Thymus (tissue), 11 donors: ENCODE measurements around the gene SPRR4. TPM values are rescaled to one million over a fixed set of nuclear protein-coding genes. Genes with fewer than 3 reads are reported as not detected.

ENCODE experiments used
- DNase-seq, 9 donors: peaks; one replicate each; pipeline ENCODE4 v3.0.0-alpha.2; 2013; ENCODE audit warnings: low spot score in 9 of 9, low read depth in 6 of 9, missing footprints in 1 of 9
- H3K27ac ChIP-seq, 2 donors: one replicate each; pipeline ENCODE4 v1.5.1; 2013; ENCODE audit warnings: control low read depth in 1 of 2, low read depth in 1 of 2, low read length in 1 of 2, mild to moderate bottlenecking in 1 of 2, moderate library complexity in 1 of 2
- H3K27me3 ChIP-seq, 2 donors: one replicate each; pipeline ENCODE4 v1.5.1; 2013; ENCODE audit warnings: low read length in 1 of 2; ENCODE audit not compliant: control insufficient read depth in 2 of 2, insufficient read depth in 1 of 2
- H3K36me3 ChIP-seq, 2 donors: one replicate each; pipeline ENCODE4 v1.5.1; 2013; ENCODE audit warnings: low read length in 1 of 2, mild to moderate bottlenecking in 1 of 2, moderate library complexity in 1 of 2; ENCODE audit not compliant: control insufficient read depth in 2 of 2, insufficient read depth in 2 of 2
- H3K4me1 ChIP-seq, 2 donors: one replicate each; pipeline ENCODE4 v1.5.1; 2013; ENCODE audit warnings: low read length in 2 of 2; ENCODE audit not compliant: control insufficient read depth in 2 of 2, insufficient read depth in 2 of 2
- H3K4me3 ChIP-seq, 2 donors: one replicate each; pipeline ENCODE4 v1.5.1; 2013; ENCODE audit warnings: low read length in 2 of 2, control low read depth in 1 of 2, mild to moderate bottlenecking in 1 of 2
- H3K9me3 ChIP-seq, 2 donors: one replicate each; pipeline ENCODE4 v1.5.1; 2013; ENCODE audit warnings: low read length in 1 of 2, mild to moderate bottlenecking in 1 of 2; ENCODE audit not compliant: control insufficient read depth in 2 of 2, insufficient read depth in 1 of 2
- WGBS: extraction: QIAGEN DNeasy Blood & Tissue Kit; methylation state at CpG from one replicate; pipeline ENCODE4 v1.1.7; 2013; 5-methylcytosine and 5-hydroxymethylcytosine counted together
- polyA plus RNA-seq: library from polyadenylated mRNA; stranded (reverse); fragments of 200-250 nt; gene quantifications from one replicate; pipeline ENCODE4 v1.2.3, GENCODE V29; 2013
- total RNA-seq: library from RNA; stranded (reverse); fragments of 120-200 nt; gene quantifications from one replicate; pipeline ENCODE4 v1.2.4, GENCODE V29; 2013
- donor health status: healthy.

Gene SPRR4
- total and polyA plus RNA-seq, 2 donors = 2.1 TPM; not detected in 1

GRCh38 chr1:152961226-152961891 is 9.1 kb upstream of the SPRR4 start:
- Histone ChIP-seq H3K4me1 (no peaks in the 10 kb centered on the region), H3K36me3 (no peaks in the 10 kb centered on the region), H3K27me3 (no peaks in the 10 kb centered on the region), H3K9me3 (no peaks in the 10 kb centered on the region), H3K4me3 (no peak overlapping the region), H3K27ac (no peak overlapping the region)
- 93% methylated on average over 7 of the region's 7 CpGs for WGBS
- no peak for DNase-seq

DNA sequence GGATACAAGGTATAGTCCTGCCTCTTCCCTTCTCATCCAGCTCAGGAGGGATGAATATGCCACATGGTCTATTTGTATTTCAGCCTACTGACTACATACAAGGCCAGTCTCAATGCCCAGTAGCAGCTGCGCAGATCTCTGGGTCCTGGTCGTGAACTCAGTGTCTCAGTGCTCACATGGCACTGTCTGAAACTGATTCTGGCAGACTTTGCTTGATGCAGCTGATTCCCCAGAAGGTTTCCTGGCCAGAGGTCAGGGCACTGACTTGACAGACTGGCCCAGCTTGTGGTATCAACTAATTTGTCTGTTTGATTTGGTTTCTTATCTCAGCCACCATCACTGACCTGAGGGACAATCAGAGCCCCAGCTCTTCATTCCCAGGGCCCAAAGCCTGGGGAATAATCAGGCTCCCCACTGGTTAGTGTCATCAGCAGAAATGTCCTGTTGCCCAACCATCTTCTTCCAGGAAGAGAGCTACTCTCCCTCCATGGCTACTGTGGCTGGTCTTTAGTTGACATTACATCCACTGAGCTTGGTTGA is 7.5 kb upstream of the SPRR4 start:
- H3K9me3 ChIP-seq = no peaks in the 10 kb centered on the region
- no peak overlapping the region for H3K27ac ChIP-seq
- WGBS = 93% methylated on average over 2 of the region's 2 CpGs
- DNase-seq = no peak
- H3K36me3 ChIP-seq = no peaks in the 10 kb centered on the region
- no peak overlapping the region for H3K4me3 ChIP-seq
- H3K27me3 ChIP-seq = no peaks in the 10 kb centered on the region
- no peaks in the 10 kb centered on the region for H3K4me1 ChIP-seq

DNA sequence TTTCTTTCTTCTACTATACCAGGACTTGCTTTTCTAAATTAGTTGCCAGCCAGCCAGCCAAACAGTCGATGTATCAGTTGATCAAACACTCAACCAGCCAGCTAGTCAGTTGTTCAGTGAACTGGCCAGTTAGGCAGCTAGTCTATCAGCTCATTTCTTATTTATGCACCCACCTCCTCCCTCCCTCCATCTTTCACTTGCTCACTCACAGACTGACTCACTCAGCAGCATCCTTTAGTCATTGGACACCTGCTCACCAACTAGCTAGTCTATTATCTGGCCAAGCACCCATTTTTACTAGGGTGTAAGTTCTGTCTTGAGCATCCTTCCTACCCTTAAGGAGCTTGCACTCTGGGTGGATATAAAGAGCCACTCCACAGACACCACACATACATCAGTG is 5.9 kb upstream of the SPRR4 start:
- Histone ChIP-seq H3K4me3 (no peak overlapping the region), H3K27ac (no peak overlapping the region), H3K9me3 (no peaks in the 10 kb centered on the region), H3K36me3 (no peaks in the 10 kb centered on the region), H3K27me3 (no peaks in the 10 kb centered on the region), H3K4me1 (no peaks in the 10 kb centered on the region)
- no peak for DNase-seq
- 90% methylated on average over 1 of the region's 1 CpG for whole genome bisulfite sequencing

GRCh38 chr1:152965853-152966252 is 4.6 kb upstream of the SPRR4 start:
- Histone ChIP-seq H3K9me3 (no peaks in the 10 kb centered on the region), H3K4me1 (no peaks in the 10 kb centered on the region), H3K27me3 (no peaks in the 10 kb centered on the region), H3K27ac (no peak overlapping the region), H3K36me3 (no peaks in the 10 kb centered on the region), H3K4me3 (no peak overlapping the region)
- WGBS = 88% methylated on average over 4 of the region's 4 CpGs
- DNase-seq = no peak

DNA sequence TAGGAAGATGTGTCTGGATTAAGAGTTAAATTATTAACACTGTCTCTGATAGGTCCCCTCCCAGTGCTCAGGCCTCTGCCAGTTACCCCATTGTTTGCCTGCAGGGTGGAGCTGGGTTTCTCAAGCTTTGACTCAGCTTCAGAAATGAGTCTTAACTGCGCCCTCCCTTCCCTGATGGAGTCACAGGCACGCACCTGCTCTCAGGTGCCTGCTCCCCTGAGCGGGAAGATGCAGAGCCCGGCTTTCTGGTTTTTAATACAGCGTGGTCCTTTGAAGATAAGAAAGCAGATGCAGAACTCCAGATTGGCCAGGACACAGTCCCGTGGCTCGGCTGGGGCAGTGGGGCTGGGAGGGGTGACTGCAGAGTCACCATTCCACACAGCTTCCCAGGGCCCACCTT is 3.2 kb upstream of the SPRR4 start:
- Histone ChIP-seq H3K27ac (no peak overlapping the region), H3K4me3 (no peak overlapping the region), H3K9me3 (peaks cover 0 to 1% of the 10 kb centered on the region in 2 donors), H3K4me1 (no peaks in the 10 kb centered on the region), H3K27me3 (no peaks in the 10 kb centered on the region), H3K36me3 (no peaks in the 10 kb centered on the region)
- no peak for DNase-seq
- 81% methylated on average over 7 of the region's 7 CpGs for WGBS

DNA sequence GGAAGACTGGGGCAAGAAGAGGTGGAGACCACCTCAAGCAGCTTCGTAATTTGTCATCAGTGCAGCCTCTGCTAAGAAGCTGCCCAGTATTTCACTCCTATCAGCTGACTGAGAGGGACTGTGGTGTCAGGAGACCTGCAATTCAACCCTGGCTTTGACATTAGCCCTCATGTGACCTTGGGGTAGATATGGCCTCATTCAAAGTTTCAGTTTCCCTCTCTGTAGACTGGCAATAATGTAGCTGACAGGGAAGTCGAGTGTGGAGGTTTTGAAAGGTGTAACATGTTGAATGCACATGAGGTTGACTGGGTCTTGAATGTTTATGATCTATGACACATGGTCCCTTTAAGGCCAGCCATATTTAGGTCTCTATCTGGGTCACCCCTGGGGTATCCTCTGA is 2.2 kb upstream of the SPRR4 start:
- Histone ChIP-seq H3K4me3 (no peak overlapping the region), H3K27ac (no peak overlapping the region), H3K9me3 (peaks cover 0 to 1% of the 10 kb centered on the region in 2 donors), H3K36me3 (no peaks in the 10 kb centered on the region), H3K4me1 (no peaks in the 10 kb centered on the region), H3K27me3 (no peaks in the 10 kb centered on the region)
- 85% methylated on average over 2 of the region's 2 CpGs for WGBS
- DNase-seq = no peak

GRCh38 chr1:152969036-152969435 is 1.4 kb upstream of the SPRR4 start:
- Histone ChIP-seq H3K27ac (no peak overlapping the region), H3K27me3 (no peaks in the 10 kb centered on the region)
- DNase-seq = no peak

DNA sequence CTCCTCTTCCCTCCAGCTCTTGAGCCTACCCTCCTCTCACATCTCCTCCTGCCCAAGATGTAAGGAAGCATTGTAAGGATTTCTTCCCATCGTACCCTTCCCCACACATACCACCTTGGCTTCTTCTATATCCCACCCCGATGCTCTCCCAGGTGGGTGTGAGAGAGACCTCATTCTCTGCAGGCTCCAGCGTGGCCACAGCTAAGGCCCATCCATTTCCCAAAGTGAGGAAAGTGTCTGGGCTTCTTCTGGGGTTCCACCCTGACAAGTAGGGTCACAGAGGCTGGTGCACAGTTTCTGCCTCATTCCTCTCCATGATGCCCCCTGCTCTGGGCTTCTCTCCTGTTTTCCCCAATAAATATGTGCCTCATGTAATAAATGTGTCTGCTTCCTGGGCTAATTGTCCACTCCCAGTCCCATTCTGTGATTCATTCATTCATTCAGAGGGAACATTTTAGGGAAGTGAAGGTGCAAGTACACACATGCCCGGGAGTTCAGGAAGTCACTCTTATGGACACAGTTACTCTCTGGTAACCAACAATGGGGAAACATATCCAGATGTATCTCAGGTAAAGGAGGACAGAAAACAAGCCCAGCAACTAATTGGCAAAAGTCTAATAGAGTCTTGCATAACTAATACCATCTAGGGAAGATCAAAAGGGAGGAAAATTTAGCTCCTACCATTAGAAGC is 1.9 kb downstream of the SPRR4 start:
- WGBS = 80% methylated on average over 4 of the region's 4 CpGs
- Histone ChIP-seq H3K4me3 (no peak overlapping the region), H3K27me3 (no peaks in the 10 kb centered on the region), H3K27ac (no peak overlapping the region), H3K4me1 (no peaks in the 10 kb centered on the region), H3K36me3 (no peaks in the 10 kb centered on the region), H3K9me3 (peaks cover 0 to 1% of the 10 kb centered on the region in 2 donors)
- no peak for DNase-seq

More at GRCh38 chr1:152969036-152969435, 1.4 kb upstream of the SPRR4 start:
- WGBS = 87% methylated on average over 2 of the region's 2 CpGs
- no peaks in the 10 kb centered on the region for H3K4me1 ChIP-seq
- peaks cover 0 to 1% of the 10 kb centered on the region in 2 donors for H3K9me3 ChIP-seq
- H3K4me3 ChIP-seq = no peak overlapping the region
- no peaks in the 10 kb centered on the region for H3K36me3 ChIP-seq

GRCh38 chr1:152976688-152977087 is 6.2 kb downstream of the SPRR4 start:
- no peaks in the 10 kb centered on the region for H3K4me1 ChIP-seq
- H3K36me3 ChIP-seq = no peaks in the 10 kb centered on the region
- H3K27me3 ChIP-seq = no peaks in the 10 kb centered on the region
- no peaks in the 10 kb centered on the region for H3K9me3 ChIP-seq
- H3K27ac ChIP-seq = no peak overlapping the region
- no peak for DNase-seq
- WGBS = 64% methylated on average over 1 of the region's 1 CpG
- H3K4me3 ChIP-seq = no peak overlapping the region
